ENCODE results near the gene CES4A. TPM values are rescaled to one million over a fixed set of nuclear protein-coding genes. Genes with fewer than 3 reads are reported as not detected.

CES4A gene
- total and polyA plus RNA-seq, 2 of the 13 experiments (the other 11 are each of a cell fraction or from before 2014, with no cell fraction given) = 0.09 to 0.17 TPM

GRCh38 chr16:66996983-66997358, 8.6 kb downstream of the CES4A start:
- no TSS peak for BruUV-seq (replicated peaks)
- no peak for FAIRE-seq
- ChIA-PET POLR2A (interaction anchor here (1.2 kb wide), 1 partner anchor 16 kb away, joined by 6 read pairs; no protein-coding TSS in a partner anchor), CTCF (ENCODE audit: low intra/inter-chr PET ratio, low total read pairs) (no interaction called here)
- Histone ChIP-seq H3K9ac (ENCODE audit: insufficient read depth, low read depth, low read length) (no peak overlapping the region), H3K36me3 (replicated peaks in 1 of 2; ENCODE audit: control insufficient read depth in 1 of 2, insufficient read depth in 2 of 2, low read length in 2 of 2) (no peaks in the 10 kb centered on the region), H4K20me1 (ENCODE audit: insufficient read depth, low read length) (no peaks in the 10 kb centered on the region), H3K4me1 (ENCODE audit: insufficient read depth, low read length) (peaks cover 47% of the 10 kb centered on the region), H3K9me3 (ENCODE audit: low read length) (no peaks in the 10 kb centered on the region), H2AFZ (ENCODE audit: low read length) (no peak overlapping the region), H3K27me3 (ENCODE audit: control insufficient read depth in 1 of 2, insufficient read depth in 2 of 2, low read length in 2 of 2) (peaks cover 0 to 3% of the 10 kb centered on the region in 2 experiments; a peak in 1 of 5 replicates), H3K4me3 (replicated peaks in 1 of 3; ENCODE audit: insufficient read depth in 1 of 3, low read depth in 2 of 3, low read length in 3 of 3) (0 out of 6 replicates have a peak overlapping the region, but pooled peaks of 1 of the 3 experiments have one; percentile 11), H3K4me2 (ENCODE audit: low read depth, low read length) (peak overlapping the region; percentile 60; the same call in 1 of the 2 replicates), H3K27ac (ENCODE audit: extremely low read length, insufficient read depth, low read length) (no peak overlapping the region), H3K79me2 (ENCODE audit: insufficient read depth, low read length) (no peaks in the 10 kb centered on the region)
- DNase-seq (ENCODE audit: low spot score) = no peak
- intact Hi-C loops (cut with micrococcal nuclease; ENCODE audit: unreplicated experiment) (no loop called here), in situ Hi-C loops (cut with HindIII; ENCODE audit: extremely low pct_ligation_motif_present, low pct_unique_long_range_greater_than_20kb) (no loop called here)
- WGBS (ENCODE audit: low lambda C conversion rate) = 45% methylated on average over 3 of the region's 3 CpGs
- ATAC-seq = peak; percentile 23; the same call in 2 of the 3 replicates
- TF ChIP-seq ZFP82 (CRISPR knock-in tag; IDR thresholded peaks at IDR 0.05; ENCODE audit: borderline replicate concordance) (no peak), SOX6 (IDR thresholded peaks at IDR 0.05) (no peak), SOX6 (CRISPR knock-in tag; IDR thresholded peaks at IDR 0.05) (no peak), LBX2 (CRISPR knock-in tag; IDR thresholded peaks at IDR 0.05; ENCODE audit: borderline replicate concordance) (no peak)
- TF ChIP-seq, protein P1, sequence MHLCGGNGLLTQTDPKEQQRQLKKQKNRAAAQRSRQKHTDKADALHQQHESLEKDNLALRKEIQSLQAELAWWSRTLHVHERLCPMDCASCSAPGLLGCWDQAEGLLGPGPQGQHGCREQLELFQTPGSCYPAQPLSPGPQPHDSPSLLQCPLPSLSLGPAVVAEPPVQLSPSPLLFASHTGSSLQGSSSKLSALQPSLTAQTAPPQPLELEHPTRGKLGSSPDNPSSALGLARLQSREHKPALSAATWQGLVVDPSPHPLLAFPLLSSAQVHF (CRISPR knock-in tag; IDR thresholded peaks at IDR 0.05) = no peak

- no peaks in the 10 kb centered on the region for H3K36me3 ChIP-seq (replicated peaks in 1 of 2; ENCODE audit: control insufficient read depth in 1 of 2, insufficient read depth in 2 of 2, low read length in 2 of 2)
- no peak overlapping the region for H3K9ac ChIP-seq (ENCODE audit: insufficient read depth, low read depth, low read length)
- no peak overlapping the region for H3K4me2 ChIP-seq (ENCODE audit: low read depth, low read length)
- intact Hi-C loops (cut with micrococcal nuclease; ENCODE audit: unreplicated experiment) = no loop called here
- ChIA-PET POLR2A (no interaction called here), CTCF (ENCODE audit: low intra/inter-chr PET ratio, low total read pairs) (no interaction called here)
- peaks cover 33% of the 10 kb centered on the region for H3K4me1 ChIP-seq (ENCODE audit: insufficient read depth, low read length)
- no peak overlapping the region for H2AFZ ChIP-seq (ENCODE audit: low read length)
- H3K79me2 ChIP-seq (ENCODE audit: insufficient read depth, low read length) = no peaks in the 10 kb centered on the region
- H3K4me3 ChIP-seq (replicated peaks in 1 of 3; ENCODE audit: insufficient read depth in 1 of 3, low read depth in 2 of 3, low read length in 3 of 3) = no peak overlapping the region
- H3K27me3 ChIP-seq (ENCODE audit: control insufficient read depth in 1 of 2, insufficient read depth in 2 of 2, low read length in 2 of 2) = no peaks in the 10 kb centered on the region
- DNase-seq (ENCODE audit: low spot score) (no peak), FAIRE-seq (no peak), ATAC-seq (no peak)
- 87% methylated on average over 80 of the region's 89 CpGs for WGBS (ENCODE audit: low lambda C conversion rate)
- BruUV-seq (replicated peaks) = no TSS peak
- H3K9me3 ChIP-seq (ENCODE audit: low read length) = no peaks in the 10 kb centered on the region
- in situ Hi-C loops (cut with HindIII; ENCODE audit: extremely low pct_ligation_motif_present, low pct_unique_long_range_greater_than_20kb) = no loop called here
- H4K20me1 ChIP-seq (ENCODE audit: insufficient read depth, low read length) = no peaks in the 10 kb centered on the region
- no peak overlapping the region for H3K27ac ChIP-seq (ENCODE audit: extremely low read length, insufficient read depth, low read length)
- TF ChIP-seq NAIF1 (CRISPR knock-in tag; IDR thresholded peaks at IDR 0.05; ENCODE audit: borderline replicate concordance) (no peak), TEAD3 (CRISPR knock-in tag; optimal IDR thresholded peaks at IDR 0.05; ENCODE audit: borderline replicate concordance) (no peak), CEBPB (IDR thresholded peaks at IDR 0.05; ENCODE audit: borderline replicate concordance, low read depth, low read length) (no peak)
- TF ChIP-seq, protein P2, sequence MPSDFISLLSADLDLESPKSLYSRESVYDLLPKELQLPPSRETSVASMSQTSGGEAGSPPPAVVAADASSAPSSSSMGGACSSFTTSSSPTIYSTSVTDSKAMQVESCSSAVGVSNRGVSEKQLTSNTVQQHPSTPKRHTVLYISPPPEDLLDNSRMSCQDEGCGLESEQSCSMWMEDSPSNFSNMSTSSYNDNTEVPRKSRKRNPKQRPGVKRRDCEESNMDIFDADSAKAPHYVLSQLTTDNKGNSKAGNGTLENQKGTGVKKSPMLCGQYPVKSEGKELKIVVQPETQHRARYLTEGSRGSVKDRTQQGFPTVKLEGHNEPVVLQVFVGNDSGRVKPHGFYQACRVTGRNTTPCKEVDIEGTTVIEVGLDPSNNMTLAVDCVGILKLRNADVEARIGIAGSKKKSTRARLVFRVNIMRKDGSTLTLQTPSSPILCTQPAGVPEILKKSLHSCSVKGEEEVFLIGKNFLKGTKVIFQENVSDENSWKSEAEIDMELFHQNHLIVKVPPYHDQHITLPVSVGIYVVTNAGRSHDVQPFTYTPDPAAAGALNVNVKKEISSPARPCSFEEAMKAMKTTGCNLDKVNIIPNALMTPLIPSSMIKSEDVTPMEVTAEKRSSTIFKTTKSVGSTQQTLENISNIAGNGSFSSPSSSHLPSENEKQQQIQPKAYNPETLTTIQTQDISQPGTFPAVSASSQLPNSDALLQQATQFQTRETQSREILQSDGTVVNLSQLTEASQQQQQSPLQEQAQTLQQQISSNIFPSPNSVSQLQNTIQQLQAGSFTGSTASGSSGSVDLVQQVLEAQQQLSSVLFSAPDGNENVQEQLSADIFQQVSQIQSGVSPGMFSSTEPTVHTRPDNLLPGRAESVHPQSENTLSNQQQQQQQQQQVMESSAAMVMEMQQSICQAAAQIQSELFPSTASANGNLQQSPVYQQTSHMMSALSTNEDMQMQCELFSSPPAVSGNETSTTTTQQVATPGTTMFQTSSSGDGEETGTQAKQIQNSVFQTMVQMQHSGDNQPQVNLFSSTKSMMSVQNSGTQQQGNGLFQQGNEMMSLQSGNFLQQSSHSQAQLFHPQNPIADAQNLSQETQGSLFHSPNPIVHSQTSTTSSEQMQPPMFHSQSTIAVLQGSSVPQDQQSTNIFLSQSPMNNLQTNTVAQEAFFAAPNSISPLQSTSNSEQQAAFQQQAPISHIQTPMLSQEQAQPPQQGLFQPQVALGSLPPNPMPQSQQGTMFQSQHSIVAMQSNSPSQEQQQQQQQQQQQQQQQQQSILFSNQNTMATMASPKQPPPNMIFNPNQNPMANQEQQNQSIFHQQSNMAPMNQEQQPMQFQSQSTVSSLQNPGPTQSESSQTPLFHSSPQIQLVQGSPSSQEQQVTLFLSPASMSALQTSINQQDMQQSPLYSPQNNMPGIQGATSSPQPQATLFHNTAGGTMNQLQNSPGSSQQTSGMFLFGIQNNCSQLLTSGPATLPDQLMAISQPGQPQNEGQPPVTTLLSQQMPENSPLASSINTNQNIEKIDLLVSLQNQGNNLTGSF (CRISPR knock-in tag; IDR thresholded peaks at IDR 0.05) = no peak
Measured at GRCh38 chr16:67000384-67001351, 12.3 kb downstream of the CES4A start.
